GM12878 (cell line): Measurements from ENCODE around the gene FGD3. TPM values are rescaled to one million over a fixed set of nuclear protein-coding genes. Genes with fewer than 3 reads are reported as not detected.

Experiments
- CBX3 ChIP-seq: fragments of 200-600 bp; sonication (generic); IDR thresholded peaks from 2 replicates; pipeline ENCODE4 v1.6.1; 2016; ENCODE audit warnings: low read depth, borderline replicate concordance
- DPF2 ChIP-seq: fragments of 450-650 bp; IDR thresholded peaks from 2 replicates; pipeline ENCODE4 v1.6.1; 2017; ENCODE audit warnings: mild to moderate bottlenecking
- IRF3 ChIP-seq: fragments of 450-650 bp; IDR thresholded peaks from 2 replicates; pipeline ENCODE4 v1.6.1; 2014; ENCODE audit warnings: mild to moderate bottlenecking
- MAX ChIP-seq: IDR thresholded peaks from 2 replicates; pipeline ENCODE4 v1.6.1; 2012; ENCODE audit warnings: low read depth, low read length, improper control_type of control experiment
- MLLT1 ChIP-seq: fragments of 450-650 bp; IDR thresholded peaks from 2 replicates; pipeline ENCODE4 v1.6.1; 2016; ENCODE audit warnings: mild to moderate bottlenecking
- POLR2A ChIP-seq: IDR thresholded peaks from 2 replicates; pipeline ENCODE4 v1.6.1; 2011; ENCODE audit warnings: low read depth, mild to moderate bottlenecking, low read length
- POLR2AphosphoS5 ChIP-seq: IDR thresholded peaks from 2 replicates; pipeline ENCODE4 v1.6.1; 2011; ENCODE audit warnings: mild to moderate bottlenecking, low read length, inconsistent platforms
- SIN3A ChIP-seq: IDR thresholded peaks from 2 replicates; pipeline ENCODE4 v1.6.1; 2012; ENCODE audit warnings: low read depth, low read length, improper control_type of control experiment
- SMAD5 ChIP-seq: IDR thresholded peaks from 2 replicates; pipeline ENCODE4 v1.6.1; 2016; ENCODE audit warnings: antibody characterized with exemption, low read depth
- SPI1 ChIP-seq: IDR thresholded peaks from 2 replicates; pipeline ENCODE4 v1.6.1; 2011; ENCODE audit warnings: low read depth, mild to moderate bottlenecking, low read length, moderate library complexity, borderline replicate concordance; ENCODE audit not compliant: insufficient read depth
- TAF1 ChIP-seq: IDR thresholded peaks from 2 replicates; pipeline ENCODE4 v1.6.1; 2011; ENCODE audit warnings: mild to moderate bottlenecking, low read depth, low read length, borderline replicate concordance
- TCF3 ChIP-seq: IDR thresholded peaks from 2 replicates; pipeline ENCODE4 v1.6.1; 2012; ENCODE audit warnings: low read depth, mild to moderate bottlenecking, low read length, borderline replicate concordance; ENCODE audit not compliant: insufficient read depth
- USF1 ChIP-seq: IDR thresholded peaks from 2 replicates; pipeline ENCODE4 v1.6.1; 2011; ENCODE audit warnings: borderline replicate concordance, low read depth, mild to moderate bottlenecking, moderate library complexity, mixed read lengths, low read length; ENCODE audit not compliant: insufficient read depth; ENCODE audit errors: extremely low read length
- polyA plus RNA-seq, 11 experiments: library from polyadenylated mRNA; depleted of rRNA in 4 of 11; unstranded in 6 of 11; stranded (reverse) in 5 of 11; fragments of >200 nt; fragmentation: Nextera tagmentation in 4 of 11; fragmentation: Illumina TruSeq in 1 of 11; extraction: Ambion mirVana in 4 of 11; extraction: Trizol in 1 of 11; gene quantifications; 1 replicate in 1 of 11; 2 replicates in 10 of 11; pipeline versions ENCODE4 v1.2.1 to v1.2.3, GENCODE V29; 2011 to 2016; ENCODE audit warnings: inconsistent platforms in 2 of 11, missing spikeins in 2 of 11, low read depth in 1 of 11
- total RNA-seq, 4 experiments: library from RNA; depleted of rRNA in 3 of 4; stranded (reverse); fragments of >200 nt in 3 of 4; fragmentation: Illumina TruSeq in 1 of 4; extraction: Trizol in 1 of 4; gene quantifications; 2 replicates each; pipeline versions ENCODE4 v1.2.1 to v1.2.3, GENCODE V29; 2013 to 2021

The FGD3 gene
- total and polyA plus RNA-seq, 10 of the 15 experiments (the other 5 are each of a cell fraction or from before 2014, with no cell fraction given): 0.26 to 18.1 (median 12.4) TPM

GRCh38 chr9:93065135-93065720, 117.9 kb downstream of the FGD3 start (continued):
- no peak for TF ChIP-seq MLLT1
- no peak for TF ChIP-seq SPI1
- TF ChIP-seq SMAD5: no peak
- no peak for TF ChIP-seq POLR2A
- TF ChIP-seq SIN3A: no peak
- no peak for TF ChIP-seq IRF3
- no peak for TF ChIP-seq CBX3
- no peak for TF ChIP-seq TCF3
- no peak for TF ChIP-seq TAF1
- no peak for TF ChIP-seq POLR2AphosphoS5
- TF ChIP-seq MAX: no peak
- TF ChIP-seq DPF2: no peak
- TF ChIP-seq USF1: no peak
